ENCODE measurements around the gene WDR20.

DNA sequence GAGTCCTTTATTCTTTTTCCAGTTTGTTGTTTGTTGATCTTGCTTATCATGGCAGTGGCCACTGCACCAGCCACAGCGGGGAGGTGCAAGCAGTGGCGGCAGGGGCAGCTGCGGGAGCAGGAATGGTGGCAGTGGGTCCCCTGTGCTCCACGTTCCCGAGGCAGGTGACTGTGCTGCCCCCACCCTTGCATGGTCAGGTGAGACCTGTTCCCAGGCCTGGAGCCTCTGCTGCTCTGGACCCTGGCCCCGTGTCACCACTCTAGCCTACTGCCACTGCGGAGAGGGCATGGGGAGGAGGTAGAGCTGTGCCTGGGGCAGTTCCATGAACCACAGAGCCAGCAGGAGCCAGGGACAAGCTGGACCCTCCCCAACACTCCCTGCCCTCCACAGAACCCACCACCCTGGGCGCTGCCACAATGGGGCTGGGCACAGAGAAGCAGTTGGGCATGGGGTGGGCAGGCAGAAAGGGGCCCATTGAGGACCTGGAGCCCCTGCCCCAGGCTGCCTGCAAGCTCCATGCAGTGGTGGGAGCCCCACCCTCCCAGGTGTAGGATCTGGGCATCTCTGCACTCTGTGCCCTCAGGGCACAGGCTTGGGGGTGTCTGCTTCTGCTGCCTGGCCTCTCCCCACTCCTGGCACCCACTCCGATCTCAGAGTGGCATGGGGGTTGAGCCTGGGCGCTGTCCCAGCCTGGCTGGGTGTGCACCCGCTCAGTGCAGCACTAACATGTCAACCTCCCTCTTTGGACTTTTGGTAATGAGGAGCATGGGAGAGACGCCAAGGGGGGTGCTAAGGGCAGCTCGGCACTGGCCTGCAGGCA is 23.1 kb upstream of the WDR20 start:
- TF ChIP-seq, protein P1, sequence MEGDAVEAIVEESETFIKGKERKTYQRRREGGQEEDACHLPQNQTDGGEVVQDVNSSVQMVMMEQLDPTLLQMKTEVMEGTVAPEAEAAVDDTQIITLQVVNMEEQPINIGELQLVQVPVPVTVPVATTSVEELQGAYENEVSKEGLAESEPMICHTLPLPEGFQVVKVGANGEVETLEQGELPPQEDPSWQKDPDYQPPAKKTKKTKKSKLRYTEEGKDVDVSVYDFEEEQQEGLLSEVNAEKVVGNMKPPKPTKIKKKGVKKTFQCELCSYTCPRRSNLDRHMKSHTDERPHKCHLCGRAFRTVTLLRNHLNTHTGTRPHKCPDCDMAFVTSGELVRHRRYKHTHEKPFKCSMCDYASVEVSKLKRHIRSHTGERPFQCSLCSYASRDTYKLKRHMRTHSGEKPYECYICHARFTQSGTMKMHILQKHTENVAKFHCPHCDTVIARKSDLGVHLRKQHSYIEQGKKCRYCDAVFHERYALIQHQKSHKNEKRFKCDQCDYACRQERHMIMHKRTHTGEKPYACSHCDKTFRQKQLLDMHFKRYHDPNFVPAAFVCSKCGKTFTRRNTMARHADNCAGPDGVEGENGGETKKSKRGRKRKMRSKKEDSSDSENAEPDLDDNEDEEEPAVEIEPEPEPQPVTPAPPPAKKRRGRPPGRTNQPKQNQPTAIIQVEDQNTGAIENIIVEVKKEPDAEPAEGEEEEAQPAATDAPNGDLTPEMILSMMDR (IDR thresholded peaks at IDR 0.05): no peak
- TF ChIP-seq EZH2 (IDR thresholded peaks at IDR 0.05; ENCODE audit: borderline replicate concordance, insufficient read depth, low read depth, low read length, poor library complexity, severe bottlenecking): no peak
